HepG2 (cell line): ENCODE measurements around the gene DNAJC11.

Experiments used
- ATM ChIP-seq: fragments of 450-650 bp; IDR thresholded peaks from 2 replicates; pipeline ENCODE4 v1.7.1; 2017; ENCODE audit warnings: mild to moderate bottlenecking, borderline replicate concordance
- PAX8 ChIP-seq: sonication (generic); formaldehyde crosslinking; IDR thresholded peaks from 2 replicates; pipeline ENCODE4 v1.8.0; 2022; ENCODE audit warnings: mild to moderate bottlenecking, missing genetic modification reagents, borderline replicate concordance
- POLR2A ChIP-seq, 2 experiments: IDR thresholded peaks; 2 replicates each; pipeline ENCODE4 v1.6.1; 2011; ENCODE audit warnings: low read depth in 2 of 2, low read length in 2 of 2, mild to moderate bottlenecking in 1 of 2, moderate library complexity in 1 of 2; ENCODE audit not compliant: insufficient read depth in 1 of 2
- TAF1 ChIP-seq: sonication (generic); formaldehyde crosslinking; IDR thresholded peaks from 2 replicates; pipeline ENCODE4 v1.4.0; 2020; ENCODE audit warnings: missing genetic modification reagents
- ZNF275 ChIP-seq: sonication (generic); formaldehyde crosslinking; IDR thresholded peaks from 2 replicates; pipeline ENCODE4 v1.8.0; 2022; ENCODE audit warnings: missing genetic modification reagents, mild to moderate bottlenecking, inconsistent platforms, borderline replicate concordance
- ZNF644 ChIP-seq: IDR thresholded peaks from 2 replicates; pipeline ENCODE4 v1.6.1; 2016; ENCODE audit warnings: low read depth
- ZSCAN9 ChIP-seq: IDR thresholded peaks from 2 replicates; pipeline ENCODE4 v1.6.1; 2016; ENCODE audit warnings: borderline replicate concordance
- TF ChIP-seq, protein P1 (sequence below): sonication (generic); formaldehyde crosslinking; conservative IDR thresholded peaks from 2 replicates; pipeline ENCODE4 v1.8.0; 2022; ENCODE audit warnings: low read depth, missing genetic modification reagents
- TF ChIP-seq, protein P2 (sequence below): sonication (generic); formaldehyde crosslinking; IDR thresholded peaks from 2 replicates; pipeline ENCODE4 v1.5.0; 2020; ENCODE audit warnings: mild to moderate bottlenecking, missing genetic modification reagents, moderate library complexity

- TF ChIP-seq, protein P1, sequence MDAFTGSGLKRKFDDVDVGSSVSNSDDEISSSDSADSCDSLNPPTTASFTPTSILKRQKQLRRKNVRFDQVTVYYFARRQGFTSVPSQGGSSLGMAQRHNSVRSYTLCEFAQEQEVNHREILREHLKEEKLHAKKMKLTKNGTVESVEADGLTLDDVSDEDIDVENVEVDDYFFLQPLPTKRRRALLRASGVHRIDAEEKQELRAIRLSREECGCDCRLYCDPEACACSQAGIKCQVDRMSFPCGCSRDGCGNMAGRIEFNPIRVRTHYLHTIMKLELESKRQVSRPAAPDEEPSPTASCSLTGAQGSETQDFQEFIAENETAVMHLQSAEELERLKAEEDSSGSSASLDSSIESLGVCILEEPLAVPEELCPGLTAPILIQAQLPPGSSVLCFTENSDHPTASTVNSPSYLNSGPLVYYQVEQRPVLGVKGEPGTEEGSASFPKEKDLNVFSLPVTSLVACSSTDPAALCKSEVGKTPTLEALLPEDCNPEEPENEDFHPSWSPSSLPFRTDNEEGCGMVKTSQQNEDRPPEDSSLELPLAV (CRISPR knock-in tag), result no peak
- TF ChIP-seq, protein P2, sequence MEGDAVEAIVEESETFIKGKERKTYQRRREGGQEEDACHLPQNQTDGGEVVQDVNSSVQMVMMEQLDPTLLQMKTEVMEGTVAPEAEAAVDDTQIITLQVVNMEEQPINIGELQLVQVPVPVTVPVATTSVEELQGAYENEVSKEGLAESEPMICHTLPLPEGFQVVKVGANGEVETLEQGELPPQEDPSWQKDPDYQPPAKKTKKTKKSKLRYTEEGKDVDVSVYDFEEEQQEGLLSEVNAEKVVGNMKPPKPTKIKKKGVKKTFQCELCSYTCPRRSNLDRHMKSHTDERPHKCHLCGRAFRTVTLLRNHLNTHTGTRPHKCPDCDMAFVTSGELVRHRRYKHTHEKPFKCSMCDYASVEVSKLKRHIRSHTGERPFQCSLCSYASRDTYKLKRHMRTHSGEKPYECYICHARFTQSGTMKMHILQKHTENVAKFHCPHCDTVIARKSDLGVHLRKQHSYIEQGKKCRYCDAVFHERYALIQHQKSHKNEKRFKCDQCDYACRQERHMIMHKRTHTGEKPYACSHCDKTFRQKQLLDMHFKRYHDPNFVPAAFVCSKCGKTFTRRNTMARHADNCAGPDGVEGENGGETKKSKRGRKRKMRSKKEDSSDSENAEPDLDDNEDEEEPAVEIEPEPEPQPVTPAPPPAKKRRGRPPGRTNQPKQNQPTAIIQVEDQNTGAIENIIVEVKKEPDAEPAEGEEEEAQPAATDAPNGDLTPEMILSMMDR (CRISPR knock-in tag), result no peak
- no peak for TF ChIP-seq ATM
- 0 out of 4 replicates have a peak, but pooled peaks of 1 of the 2 experiments have one; percentile 18 for TF ChIP-seq POLR2A (IDR thresholded peaks at IDR 0.05; ENCODE audit: insufficient read depth in 1 of 2, low read depth in 2 of 2, low read length in 2 of 2)
- TF ChIP-seq ZSCAN9 (CRISPR knock-in tag), result no peak
- no peak for TF ChIP-seq TAF1 (CRISPR knock-in tag)
- no peak for TF ChIP-seq ZNF275 (CRISPR knock-in tag)
- no peak for TF ChIP-seq PAX8
- TF ChIP-seq ZNF644 (CRISPR knock-in tag), result no peak
Measured at GRCh38 chr1:6632588-6633514, 68.8 kb downstream of the DNAJC11 start.
